IPS-11a (cell line): ENCODE data around the gene CGB5.
"Not testable (repeated sequence)": the region's sequence is repeated elsewhere in the genome, so short reads cannot be mapped to it uniquely, and the experiment has no call there.

Experiments used
- H3K4me3 ChIP-seq: one replicate; pipeline ENCODE4 v1.5.1; 2013; ENCODE audit warnings: low read depth, low read length, control low read depth

Gene CGB5

GRCh38 chr19:49043548-49043947 lies at the start of gene CGB5:
TSS of gene CGB5 (plus strand) at chr19:49043848. CDS start at chr19:49044210, 362 bp downstream.
- H3K4me3 ChIP-seq, result not testable (repeated sequence)

GRCh38 chr19:48994035-48994386 lies 49.6 kb upstream of the CGB5 start:
- peak overlapping the region; percentile 67 for H3K4me3 ChIP-seq

GRCh38 chr19:48997972-48998371 lies 45.7 kb upstream of the CGB5 start:
- no peak overlapping the region for H3K4me3 ChIP-seq

GRCh38 chr19:48999481-49000325 lies 43.9 kb upstream of the CGB5 start:
- H3K4me3 ChIP-seq, result no peak overlapping the region

- H3K4me3 ChIP-seq, result no peak overlapping the region
Measured at GRCh38 chr19:49004133-49004532, 39.5 kb upstream of the CGB5 start.

GRCh38 chr19:49004964-49005614 lies 38.6 kb upstream of the CGB5 start:
- H3K4me3 ChIP-seq, result no peak overlapping the region

- no peak overlapping the region for H3K4me3 ChIP-seq
Measured at GRCh38 chr19:49006905-49007304, 36.7 kb upstream of the CGB5 start.

GRCh38 chr19:49009828-49010227 lies 33.8 kb upstream of the CGB5 start:
- H3K4me3 ChIP-seq, result no peak overlapping the region

GRCh38 chr19:49010453-49010852 lies 33.2 kb upstream of the CGB5 start:
- no peak overlapping the region for H3K4me3 ChIP-seq

GRCh38 chr19:49011194-49011593 lies 32.5 kb upstream of the CGB5 start:
- H3K4me3 ChIP-seq, result no peak overlapping the region

- no peak overlapping the region for H3K4me3 ChIP-seq
Measured at GRCh38 chr19:49014123-49014869, 29.4 kb upstream of the CGB5 start.

GRCh38 chr19:49014870-49015255 lies 28.8 kb upstream of the CGB5 start:
- H3K4me3 ChIP-seq, result no peak overlapping the region

GRCh38 chr19:49016067-49016839 lies 27.4 kb upstream of the CGB5 start:
- H3K4me3 ChIP-seq, result no peak overlapping the region

- H3K4me3 ChIP-seq, result peak within 1 kb of the TSS; percentile 20
Measured at GRCh38 chr19:49017041-49017665, 26.5 kb upstream of the CGB5 start, which contains the start of gene LHB. TSS of gene LHB (minus strand) at chr19:49017091. CDS start at chr19:49017081, 10 bp downstream.

GRCh38 chr19:49017666-49018351 lies 25.8 kb upstream of the CGB5 start:
- H3K4me3 ChIP-seq, result peak overlapping the region; percentile 20

- peak overlapping the region; percentile 17 for H3K4me3 ChIP-seq
Measured at GRCh38 chr19:49018388-49019241, 25.0 kb upstream of the CGB5 start.

GRCh38 chr19:49019242-49019932 lies 24.3 kb upstream of the CGB5 start:
- no peak overlapping the region for H3K4me3 ChIP-seq

GRCh38 chr19:49020342-49020741 lies 23.3 kb upstream of the CGB5 start:
- H3K4me3 ChIP-seq, result no peak overlapping the region
